Keratinocyte (primary cell): ENCODE measurements around the gene MYOT. TPM values are rescaled to one million over a fixed set of nuclear protein-coding genes. Genes with fewer than 3 reads are reported as not detected.

Experiments used
- DNase-seq: peaks from one replicate; pipeline ENCODE4 v3.0.0-alpha.2; 2011; ENCODE audit warnings: low read depth, missing footprints, low spot score
- FAIRE-seq: peaks from 2 replicates; lab custom pipeline; 2011; peaks lifted over from hg19 to GRCh38; lab: Jason Lieb, UNC
- H2AFZ ChIP-seq: 2 replicates; pipeline ENCODE4 v1.6.0; 2012; ENCODE audit warnings: low read length, control low read depth, inconsistent platforms; ENCODE audit not compliant: control insufficient read depth
- H3K27ac ChIP-seq: 2 replicates; pipeline ENCODE4 v1.5.1; 2011; ENCODE audit warnings: low read length; ENCODE audit not compliant: control insufficient read depth, insufficient read depth
- H3K27me3 ChIP-seq: 3 replicates; pipeline ENCODE4 v1.6.0; 2011; ENCODE audit warnings: low read length; ENCODE audit not compliant: control insufficient read depth, insufficient read depth; ENCODE audit errors: extremely low read depth
- H3K36me3 ChIP-seq, 2 experiments: 2 replicates in 1 of 2; 3 replicates in 1 of 2; pipeline ENCODE4 v1.5.1; 2011; ENCODE audit warnings: low read length in 2 of 2, mild to moderate bottlenecking in 1 of 2; ENCODE audit not compliant: control insufficient read depth in 2 of 2, insufficient read depth in 2 of 2; ENCODE audit errors: extremely low read depth in 1 of 2
- H3K4me1 ChIP-seq: 3 replicates; pipeline ENCODE4 v1.5.1; 2011; ENCODE audit warnings: low read length; ENCODE audit not compliant: control insufficient read depth, insufficient read depth; ENCODE audit errors: extremely low read depth
- H3K4me2 ChIP-seq: 3 replicates; pipeline ENCODE4 v1.6.0; 2011; ENCODE audit warnings: low read depth, low read length; ENCODE audit not compliant: control insufficient read depth, insufficient read depth; ENCODE audit errors: extremely low read depth
- H3K4me3 ChIP-seq, 3 experiments: fragments of 200-600 bp in 1 of 3; sonication (generic) in 1 of 3; 2 replicates in 2 of 3; 3 replicates in 1 of 3; pipeline ENCODE4 v1.5.1; 2011 to 2016; ENCODE audit warnings: low read length in 3 of 3, mild to moderate bottlenecking in 3 of 3, control low read depth in 2 of 3, inconsistent platforms in 1 of 3, low read depth in 1 of 3, mixed read lengths in 1 of 3, mixed run types in 1 of 3, moderate library complexity in 1 of 3; ENCODE audit not compliant: control insufficient read depth in 2 of 3, insufficient read depth in 2 of 3; ENCODE audit errors: extremely low read depth in 1 of 3
- H3K79me2 ChIP-seq: 2 replicates; pipeline ENCODE4 v1.6.0; 2012; ENCODE audit warnings: low read length; ENCODE audit not compliant: control insufficient read depth, insufficient read depth
- H3K9ac ChIP-seq: 3 replicates; pipeline ENCODE4 v1.6.0; 2011; ENCODE audit warnings: low read length; ENCODE audit not compliant: control insufficient read depth, insufficient read depth; ENCODE audit errors: extremely low read depth
- H3K9me1 ChIP-seq: 3 replicates; pipeline ENCODE4 v1.6.0; 2011; ENCODE audit warnings: low read length; ENCODE audit not compliant: control insufficient read depth, insufficient read depth; ENCODE audit errors: extremely low read depth
- H3K9me3 ChIP-seq: 2 replicates; pipeline ENCODE4 v1.5.1; 2012; ENCODE audit warnings: low read depth, low read length; ENCODE audit not compliant: control insufficient read depth
- H4K20me1 ChIP-seq: 3 replicates; pipeline ENCODE4 v1.6.0; 2011; ENCODE audit warnings: low read length; ENCODE audit not compliant: control insufficient read depth, insufficient read depth; ENCODE audit errors: extremely low read depth
- CTCF ChIP-seq, 3 experiments: IDR thresholded peaks in 1 of 3; conservative IDR thresholded peaks in 1 of 3; optimal IDR thresholded peaks in 1 of 3; 2 replicates in 2 of 3; 3 replicates in 1 of 3; pipeline versions ENCODE3 to v1.5.1; 2011; ENCODE audit warnings: low read length in 3 of 3, mild to moderate bottlenecking in 3 of 3, moderate library complexity in 2 of 3, control low read depth in 1 of 3, inconsistent platforms in 1 of 3; ENCODE audit not compliant: insufficient read depth in 2 of 3; ENCODE audit errors: extremely low read depth in 1 of 3
- EZH2 ChIP-seq: IDR thresholded peaks from one replicate; pipeline ENCODE4 v1.6.1; 2012; ENCODE audit warnings: inconsistent platforms, mild to moderate bottlenecking, low read length, moderate library complexity
- dilution Hi-C: fragments of 300-500 bp; cut with MboI; formaldehyde crosslinking; loops from one replicate; pipeline ENCODE4 v1.7.0; 2020; ENCODE audit warnings: low sequenced_read_pairs; ENCODE audit not compliant: extremely low pct_ligation_motif_present
- polyA plus RNA-seq, 5 experiments: library from polyadenylated mRNA; depleted of rRNA in 3 of 5; stranded (reverse) in 3 of 5; stranded (forward) in 1 of 5; unstranded in 1 of 5; fragments of >200 nt; gene quantifications; 1 replicate in 1 of 5; 2 replicates in 3 of 5; 3 replicates in 1 of 5; pipeline versions ENCODE4 v1.2.1 to v1.2.3, GENCODE V29; 2011 to 2012; ENCODE audit warnings: missing spikeins in 2 of 5, low read depth in 1 of 5, low replicate concordance in 1 of 5

Gene MYOT
- polyA plus RNA-seq, 1 donor (not counting 4 experiments of a cell fraction or from before 2014, with no cell fraction given) = 0.55 TPM

- FAIRE-seq = no peak
- Histone ChIP-seq H3K27ac (no peak overlapping the region), H3K9me3 (no peaks in the 10 kb centered on the region), H3K36me3 (no peaks in the 10 kb centered on the region), H3K79me2 (no peaks in the 10 kb centered on the region), H3K4me1 (peaks cover 7% of the 10 kb centered on the region), H3K4me2 (no peak overlapping the region), H3K4me3 (no peak overlapping the region), H4K20me1 (no peaks in the 10 kb centered on the region), H3K27me3 (no peaks in the 10 kb centered on the region), H3K9me1 (no peaks in the 10 kb centered on the region), H3K9ac (no peak overlapping the region), H2AFZ (no peak overlapping the region)
- DNase-seq = no peak
- dilution Hi-C loops = no loop called here
- no peak for TF ChIP-seq CTCF (optimal IDR thresholded peaks at IDR 0.05 in 1 of 3, IDR thresholded peaks at IDR 0.05 in 1 of 3, conservative IDR thresholded peaks at IDR 0.05 in 1 of 3; ENCODE audit: extremely low read depth in 1 of 3, insufficient read depth in 2 of 3, low read length in 3 of 3)
- no peak for TF ChIP-seq EZH2
These were observed 28.7 kb upstream of the MYOT start for GRCh38 chr5:137838976-137839375.

GRCh38 chr5:137842296-137842695 lies 25.4 kb upstream of the MYOT start:
- DNase-seq (no peak), FAIRE-seq (no peak)
- H3K4me2 ChIP-seq = no peak overlapping the region
- H3K79me2 ChIP-seq = no peaks in the 10 kb centered on the region
- H3K9me3 ChIP-seq = no peaks in the 10 kb centered on the region
- no peak overlapping the region for H3K27ac ChIP-seq
- no peaks in the 10 kb centered on the region for H3K36me3 ChIP-seq
- dilution Hi-C loops = no loop called here
- H3K27me3 ChIP-seq = no peaks in the 10 kb centered on the region
- H4K20me1 ChIP-seq = no peaks in the 10 kb centered on the region
- no peak overlapping the region for H3K9ac ChIP-seq
- no peak overlapping the region for H3K4me3 ChIP-seq
- TF ChIP-seq CTCF (optimal IDR thresholded peaks at IDR 0.05 in 1 of 3, IDR thresholded peaks at IDR 0.05 in 1 of 3, conservative IDR thresholded peaks at IDR 0.05 in 1 of 3; ENCODE audit: extremely low read depth in 1 of 3, insufficient read depth in 2 of 3, low read length in 3 of 3) (no peak), EZH2 (no peak)
- H3K9me1 ChIP-seq = no peaks in the 10 kb centered on the region
- H2AFZ ChIP-seq = no peak overlapping the region
- no peaks in the 10 kb centered on the region for H3K4me1 ChIP-seq
